Fibroblast of lung (primary cell): Measurements from ENCODE around the gene DRG2. TPM values are rescaled to one million over a fixed set of nuclear protein-coding genes. Genes with fewer than 3 reads are reported as not detected.

Experiments
- DNase-seq, 2 donors: peaks; one replicate each; pipeline versions ENCODE4 v3.0.0 to v3.0.0-alpha.2; 2010; ENCODE audit warnings: low read depth in 2 of 2
- H2AFZ ChIP-seq: 2 replicates; pipeline ENCODE4 v1.5.1; 2012; ENCODE audit warnings: low read length, control low read depth, inconsistent platforms
- H3K27ac ChIP-seq: 2 replicates; pipeline ENCODE4 v1.5.1; 2011; ENCODE audit warnings: low read length, control low read depth; ENCODE audit not compliant: insufficient read depth
- H3K27me3 ChIP-seq: 2 replicates; pipeline ENCODE4 v1.5.1; 2011; ENCODE audit warnings: mild to moderate bottlenecking, low read length; ENCODE audit not compliant: control insufficient read depth, insufficient read depth
- H3K36me3 ChIP-seq: 2 replicates; pipeline ENCODE4 v1.5.1; 2011; ENCODE audit warnings: low read length; ENCODE audit not compliant: control insufficient read depth, insufficient read depth
- H3K4me1 ChIP-seq: 2 replicates; pipeline ENCODE4 v1.5.1; 2011; ENCODE audit warnings: low read length; ENCODE audit not compliant: control insufficient read depth, insufficient read depth; ENCODE audit errors: extremely low read depth
- H3K4me2 ChIP-seq: 2 replicates; pipeline ENCODE4 v1.5.1; 2011; ENCODE audit warnings: low read length, control low read depth; ENCODE audit not compliant: insufficient read depth; ENCODE audit errors: extremely low read depth
- H3K4me3 ChIP-seq, 4 experiments: fragments of 200-600 bp in 1 of 4; sonication (generic) in 1 of 4; replicated peaks in 1 of 4; 2 replicates each; pipeline ENCODE4 v1.5.1; 2011 to 2016; ENCODE audit warnings: low read length in 4 of 4, low read depth in 3 of 4, mild to moderate bottlenecking in 3 of 4, control low read depth in 2 of 4, inconsistent platforms in 1 of 4, mixed read lengths in 1 of 4; ENCODE audit not compliant: insufficient read depth in 1 of 4; ENCODE audit errors: control extremely low read depth in 1 of 4
- H3K79me2 ChIP-seq: 2 replicates; pipeline ENCODE4 v1.5.1; 2012; ENCODE audit warnings: mild to moderate bottlenecking, low read length, inconsistent platforms; ENCODE audit not compliant: control insufficient read depth, insufficient read depth
- H3K9ac ChIP-seq: 2 replicates; pipeline ENCODE4 v1.5.1; 2011; ENCODE audit warnings: mild to moderate bottlenecking, low read length, control low read depth; ENCODE audit not compliant: insufficient read depth
- H3K9me3 ChIP-seq: 2 replicates; pipeline ENCODE4 v1.5.1; 2012; ENCODE audit warnings: low read depth, low read length; ENCODE audit not compliant: control insufficient read depth, insufficient read depth
- H4K20me1 ChIP-seq: 2 replicates; pipeline ENCODE4 v1.5.1; 2011; ENCODE audit warnings: low read length; ENCODE audit not compliant: control insufficient read depth, insufficient read depth; ENCODE audit errors: extremely low read depth
- EZH2 ChIP-seq: IDR thresholded peaks from 2 replicates; pipeline ENCODE4 v1.5.1; 2012; ENCODE audit warnings: low read length, control low read depth, mild to moderate bottlenecking; ENCODE audit errors: missing control alignments
- polyA plus RNA-seq, 2 donors: library from polyadenylated mRNA; depleted of rRNA in 1 of 2; stranded (reverse) in 1 of 2; unstranded in 1 of 2; fragments of >200 nt; gene quantifications; 2 replicates each; pipeline ENCODE4 v1.2.1, GENCODE V29; 2011 to 2012; ENCODE audit warnings: missing spikeins in 1 of 2
- total RNA-seq: library from RNA; depleted of rRNA; stranded (reverse); fragments of >200 nt; gene quantifications from 2 replicates; pipeline ENCODE4 v1.2.1, GENCODE V29; 2014
- TF ChIP-seq, protein P1 (sequence below), 2 donors: IDR thresholded peaks in 1 of 2; conservative IDR thresholded peaks in 1 of 2; 1 replicate in 1 of 2; 2 replicates in 1 of 2; pipeline ENCODE4 v1.5.1; 2011 to 2012; ENCODE audit warnings: low read length in 2 of 2, control low read depth in 1 of 2, inconsistent platforms in 1 of 2, low read depth in 1 of 2, mild to moderate bottlenecking in 1 of 2

The DRG2 gene
- total and polyA plus RNA-seq, 2 donors (not counting 1 experiment from before 2014, with no cell fraction given): 26.7 to 30.1 TPM

DNA sequence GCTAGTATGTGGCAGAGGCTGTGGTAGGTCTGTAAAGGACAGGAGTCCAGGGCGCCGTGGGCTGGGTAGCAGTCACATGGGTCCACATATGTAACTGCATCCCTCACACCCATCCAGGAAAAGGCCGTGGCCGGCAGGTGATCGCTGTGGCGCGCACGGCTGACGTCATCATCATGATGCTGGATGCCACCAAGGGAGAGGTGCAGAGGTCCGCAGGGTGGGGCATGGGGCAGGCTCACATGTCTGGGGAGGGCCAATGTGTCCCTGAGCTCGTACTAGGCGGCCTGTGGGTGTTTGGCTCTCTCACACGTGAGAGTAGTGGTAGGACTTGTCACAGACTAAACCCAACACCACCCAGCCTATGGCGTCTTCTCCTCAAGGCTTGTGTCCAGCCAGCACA is 11.8 kb downstream of the DRG2 start:
- TF ChIP-seq, protein P1, sequence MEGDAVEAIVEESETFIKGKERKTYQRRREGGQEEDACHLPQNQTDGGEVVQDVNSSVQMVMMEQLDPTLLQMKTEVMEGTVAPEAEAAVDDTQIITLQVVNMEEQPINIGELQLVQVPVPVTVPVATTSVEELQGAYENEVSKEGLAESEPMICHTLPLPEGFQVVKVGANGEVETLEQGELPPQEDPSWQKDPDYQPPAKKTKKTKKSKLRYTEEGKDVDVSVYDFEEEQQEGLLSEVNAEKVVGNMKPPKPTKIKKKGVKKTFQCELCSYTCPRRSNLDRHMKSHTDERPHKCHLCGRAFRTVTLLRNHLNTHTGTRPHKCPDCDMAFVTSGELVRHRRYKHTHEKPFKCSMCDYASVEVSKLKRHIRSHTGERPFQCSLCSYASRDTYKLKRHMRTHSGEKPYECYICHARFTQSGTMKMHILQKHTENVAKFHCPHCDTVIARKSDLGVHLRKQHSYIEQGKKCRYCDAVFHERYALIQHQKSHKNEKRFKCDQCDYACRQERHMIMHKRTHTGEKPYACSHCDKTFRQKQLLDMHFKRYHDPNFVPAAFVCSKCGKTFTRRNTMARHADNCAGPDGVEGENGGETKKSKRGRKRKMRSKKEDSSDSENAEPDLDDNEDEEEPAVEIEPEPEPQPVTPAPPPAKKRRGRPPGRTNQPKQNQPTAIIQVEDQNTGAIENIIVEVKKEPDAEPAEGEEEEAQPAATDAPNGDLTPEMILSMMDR (conservative IDR thresholded peaks at IDR 0.05 in 1 of 2, IDR thresholded peaks at IDR 0.05 in 1 of 2; ENCODE audit: low read depth in 1 of 2, low read length in 2 of 2): no peak
- no peak for TF ChIP-seq EZH2
- H3K4me3 ChIP-seq: no peak overlapping the region
- H3K9me3 ChIP-seq: no peaks in the 10 kb centered on the region
- no peak overlapping the region for H3K9ac ChIP-seq
- H3K79me2 ChIP-seq: no peaks in the 10 kb centered on the region
- DNase-seq: no peak
- no peaks in the 10 kb centered on the region for H3K27me3 ChIP-seq
- H3K4me2 ChIP-seq: no peak overlapping the region
- no peaks in the 10 kb centered on the region for H4K20me1 ChIP-seq
- peaks cover 25% of the 10 kb centered on the region for H3K36me3 ChIP-seq
- H3K4me1 ChIP-seq: no peaks in the 10 kb centered on the region
- no peak overlapping the region for H3K27ac ChIP-seq
- H2AFZ ChIP-seq: no peak overlapping the region

DNA sequence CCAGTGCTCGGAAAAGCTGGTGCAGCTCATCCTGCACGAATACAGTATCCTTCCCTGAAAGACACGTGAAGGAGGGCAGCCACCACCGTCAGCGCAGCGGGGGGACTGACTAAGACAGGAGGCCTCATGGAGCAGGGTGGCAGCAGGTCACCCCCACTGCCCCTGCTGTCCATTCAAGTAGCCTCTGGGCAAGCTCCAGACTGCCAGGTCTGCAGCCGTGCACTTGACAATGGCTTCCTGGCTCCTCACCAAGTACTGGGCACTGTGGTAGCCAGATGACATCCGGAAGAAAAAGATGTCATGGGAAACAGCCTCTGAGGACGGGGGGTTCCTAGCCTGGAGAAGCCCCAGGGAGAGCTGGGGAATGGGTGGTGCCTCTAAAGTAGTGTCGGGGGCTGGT is 12.9 kb downstream of the DRG2 start:
- Histone ChIP-seq H3K27me3 (no peaks in the 10 kb centered on the region), H3K4me2 (no peak overlapping the region), H3K9me3 (no peaks in the 10 kb centered on the region), H3K79me2 (no peaks in the 10 kb centered on the region), H2AFZ (no peak overlapping the region), H3K4me3 (no peak overlapping the region), H3K36me3 (peaks cover 30% of the 10 kb centered on the region), H4K20me1 (no peaks in the 10 kb centered on the region), H3K9ac (no peak overlapping the region), H3K4me1 (no peaks in the 10 kb centered on the region), H3K27ac (no peak overlapping the region)
- TF ChIP-seq EZH2: no peak
- TF ChIP-seq, protein P1 (conservative IDR thresholded peaks at IDR 0.05 in 1 of 2, IDR thresholded peaks at IDR 0.05 in 1 of 2; ENCODE audit: low read depth in 1 of 2, low read length in 2 of 2): no peak
- no peak for DNase-seq

GRCh38 chr17:18101828-18102227 is 14.1 kb downstream of the DRG2 start:
- TF ChIP-seq, protein P1 (conservative IDR thresholded peaks at IDR 0.05 in 1 of 2, IDR thresholded peaks at IDR 0.05 in 1 of 2; ENCODE audit: low read depth in 1 of 2, low read length in 2 of 2): no peak
- no peak for TF ChIP-seq EZH2
- H3K9ac ChIP-seq: no peak overlapping the region
- H4K20me1 ChIP-seq: no peaks in the 10 kb centered on the region
- H3K27me3 ChIP-seq: no peaks in the 10 kb centered on the region
- no peak overlapping the region for H3K27ac ChIP-seq
- H3K79me2 ChIP-seq: no peaks in the 10 kb centered on the region
- no peaks in the 10 kb centered on the region for H3K9me3 ChIP-seq
- no peaks in the 10 kb centered on the region for H3K4me1 ChIP-seq
- DNase-seq: no peak
- H2AFZ ChIP-seq: no peak overlapping the region
- no peak overlapping the region for H3K4me2 ChIP-seq
- H3K36me3 ChIP-seq: peaks cover 29% of the 10 kb centered on the region
- no peak overlapping the region for H3K4me3 ChIP-seq
